ENCODE results near the gene PAAF1.

The PAAF1 gene

DNA sequence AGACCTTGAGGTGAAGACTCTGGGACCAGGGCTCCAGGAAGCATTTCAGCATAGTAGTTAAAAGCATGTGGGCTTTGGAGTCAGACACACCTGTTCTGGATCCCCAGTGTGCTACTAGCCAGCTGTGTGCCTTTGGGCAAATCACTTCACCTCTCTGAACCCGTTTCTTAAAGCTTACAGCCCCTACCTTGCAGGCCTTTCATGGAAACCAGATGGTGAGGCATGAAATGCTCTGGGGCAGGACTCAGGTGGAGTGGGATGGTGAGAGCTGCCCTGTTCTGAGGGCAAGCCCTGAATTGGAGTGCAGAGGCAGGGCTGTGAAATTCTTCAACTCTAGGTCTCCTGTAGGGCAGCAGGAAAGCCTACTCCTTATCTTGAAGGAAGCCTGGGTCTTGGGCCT lies 95.4 kb downstream of the PAAF1 start:
- TF ChIP-seq, protein P1, sequence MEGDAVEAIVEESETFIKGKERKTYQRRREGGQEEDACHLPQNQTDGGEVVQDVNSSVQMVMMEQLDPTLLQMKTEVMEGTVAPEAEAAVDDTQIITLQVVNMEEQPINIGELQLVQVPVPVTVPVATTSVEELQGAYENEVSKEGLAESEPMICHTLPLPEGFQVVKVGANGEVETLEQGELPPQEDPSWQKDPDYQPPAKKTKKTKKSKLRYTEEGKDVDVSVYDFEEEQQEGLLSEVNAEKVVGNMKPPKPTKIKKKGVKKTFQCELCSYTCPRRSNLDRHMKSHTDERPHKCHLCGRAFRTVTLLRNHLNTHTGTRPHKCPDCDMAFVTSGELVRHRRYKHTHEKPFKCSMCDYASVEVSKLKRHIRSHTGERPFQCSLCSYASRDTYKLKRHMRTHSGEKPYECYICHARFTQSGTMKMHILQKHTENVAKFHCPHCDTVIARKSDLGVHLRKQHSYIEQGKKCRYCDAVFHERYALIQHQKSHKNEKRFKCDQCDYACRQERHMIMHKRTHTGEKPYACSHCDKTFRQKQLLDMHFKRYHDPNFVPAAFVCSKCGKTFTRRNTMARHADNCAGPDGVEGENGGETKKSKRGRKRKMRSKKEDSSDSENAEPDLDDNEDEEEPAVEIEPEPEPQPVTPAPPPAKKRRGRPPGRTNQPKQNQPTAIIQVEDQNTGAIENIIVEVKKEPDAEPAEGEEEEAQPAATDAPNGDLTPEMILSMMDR (IDR thresholded peaks at IDR 0.05; ENCODE audit: borderline replicate concordance, control extremely low read depth, extremely low read depth, insufficient read depth, missing control alignments) = no peak
- in situ Hi-C loops (cut with MboI; ENCODE audit: low sequenced_read_pairs, unreplicated experiment) = loop anchor here (25.0 kb wide), 1 partner anchor 265 kb away; no protein-coding TSS in a partner anchor
- DNase-seq (ENCODE audit: low spot score) = no peak

DNA sequence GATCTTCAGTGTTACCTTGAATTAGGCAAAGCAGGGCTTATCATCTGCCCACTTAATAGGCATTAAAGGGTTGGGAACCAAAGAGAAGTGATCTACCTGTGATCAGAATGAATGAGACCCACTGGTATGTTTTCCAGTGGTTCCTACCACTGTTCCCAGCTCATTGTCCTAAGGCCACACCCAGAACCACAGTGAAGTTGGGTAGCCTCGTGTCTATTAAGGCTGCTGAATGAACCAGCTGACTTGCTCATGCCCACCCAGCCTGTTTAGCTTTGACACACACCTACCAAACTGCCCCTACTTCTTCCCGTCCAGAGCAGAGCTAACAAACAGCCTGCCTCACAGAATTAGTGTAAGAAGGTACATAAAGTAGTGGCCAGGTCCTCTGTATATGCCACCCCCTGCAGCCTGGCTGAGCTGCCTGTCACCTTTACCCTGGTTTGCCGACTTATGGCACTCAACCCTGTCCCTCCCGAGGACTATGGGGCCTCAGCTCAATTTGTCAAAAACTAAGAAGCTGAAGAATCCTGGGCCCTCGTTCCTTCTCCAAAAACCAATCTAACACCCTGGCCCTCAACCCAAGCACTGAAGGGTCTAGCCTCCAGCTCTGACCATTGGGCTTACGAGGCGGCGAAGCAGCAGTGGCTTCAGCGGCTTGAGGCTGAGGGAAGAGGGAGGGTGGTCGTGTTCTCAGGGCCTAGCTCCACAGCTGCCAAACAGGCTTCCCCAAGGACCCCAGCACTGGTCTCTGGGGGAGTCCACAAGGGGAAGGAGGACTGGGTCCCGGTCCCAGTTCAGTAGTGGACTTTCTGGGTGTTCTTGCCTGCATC lies 96.0 kb downstream of the PAAF1 start:
- in situ Hi-C loops (cut with MboI; ENCODE audit: low sequenced_read_pairs, unreplicated experiment) = loop anchor here (25.0 kb wide), 1 partner anchor 264 kb away; no protein-coding TSS in a partner anchor
- TF ChIP-seq, protein P1 (IDR thresholded peaks at IDR 0.05; ENCODE audit: borderline replicate concordance, control extremely low read depth, extremely low read depth, insufficient read depth, missing control alignments) = no peak
- DNase-seq (ENCODE audit: low spot score) = no peak

DNA sequence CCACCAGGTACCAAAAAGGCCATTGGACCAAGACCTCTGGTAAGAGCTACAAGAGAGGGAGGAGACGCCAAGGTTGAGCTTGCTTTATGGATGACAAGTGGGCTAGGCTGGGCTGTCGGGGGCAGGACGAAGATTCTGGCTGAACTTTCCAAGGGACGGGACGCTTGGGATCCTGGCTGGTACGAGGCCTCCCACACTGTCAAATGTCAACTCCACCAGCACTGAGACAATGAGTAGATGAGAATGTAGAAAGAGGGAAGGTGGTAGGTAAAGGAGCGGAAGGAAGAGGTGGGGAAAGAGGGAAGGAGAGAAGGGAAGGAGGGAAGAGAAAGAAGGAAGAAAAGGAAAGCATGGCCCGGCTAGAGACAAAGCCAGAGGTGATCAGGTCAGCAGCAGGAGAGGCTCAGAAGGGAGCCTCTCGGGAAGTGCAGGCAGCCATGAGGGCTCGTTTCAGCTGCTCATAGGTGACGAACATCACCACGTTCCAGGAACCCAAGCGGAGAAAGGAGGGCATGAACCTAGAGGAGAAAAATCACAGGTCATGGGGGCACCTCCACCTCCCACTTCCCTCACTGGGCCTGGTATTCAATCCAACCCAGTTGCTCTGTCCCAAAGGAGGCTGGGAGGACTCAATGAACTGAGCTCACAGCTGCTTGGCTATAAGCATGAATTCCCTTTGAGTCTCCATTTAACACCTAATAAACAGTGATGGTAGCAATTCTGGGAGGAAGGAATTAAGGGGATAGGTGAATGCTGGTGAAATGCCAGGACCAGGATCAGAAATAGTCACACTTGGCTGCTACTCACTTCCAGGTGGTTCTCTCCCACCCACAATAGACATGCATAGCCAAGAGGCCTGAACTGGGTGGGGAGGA lies 98.0 kb downstream of the PAAF1 start:
- in situ Hi-C loops (cut with MboI; ENCODE audit: low sequenced_read_pairs, unreplicated experiment) = loop anchor here (25.0 kb wide), 1 partner anchor 262 kb away; no protein-coding TSS in a partner anchor

GRCh38 chr11:73975479-73975757 lies 98.6 kb downstream of the PAAF1 start:
- TF ChIP-seq, protein P1 (IDR thresholded peaks at IDR 0.05; ENCODE audit: borderline replicate concordance, control extremely low read depth, extremely low read depth, insufficient read depth, missing control alignments) = no peak
- DNase-seq (ENCODE audit: low spot score) = no peak
- in situ Hi-C loops (cut with MboI; ENCODE audit: low sequenced_read_pairs, unreplicated experiment) = no loop called here

More for the DNA sequence above, 98.0 kb downstream of the PAAF1 start:
- no peak for DNase-seq (ENCODE audit: low spot score)
- TF ChIP-seq, protein P1 (IDR thresholded peaks at IDR 0.05; ENCODE audit: borderline replicate concordance, control extremely low read depth, extremely low read depth, insufficient read depth, missing control alignments) = no peak

GRCh38 chr11:73976451-73977151 lies 99.8 kb downstream of the PAAF1 start:
- TF ChIP-seq, protein P1 (IDR thresholded peaks at IDR 0.05; ENCODE audit: borderline replicate concordance, control extremely low read depth, extremely low read depth, insufficient read depth, missing control alignments) = no peak
- DNase-seq (ENCODE audit: low spot score) = no peak
- in situ Hi-C loops (cut with MboI; ENCODE audit: low sequenced_read_pairs, unreplicated experiment) = no loop called here
